Epithelial cell of esophagus (primary cell): ENCODE data around the gene ZDHHC14.
A peak's percentile ranks its signal among the peaks of the same experiment; 100 is the strongest.

Experiments used
- DNase-seq: peaks from one replicate; pipeline ENCODE4 v3.0.0; 2010; ENCODE audit warnings: low read depth
- H3K4me3 ChIP-seq: 2 replicates; pipeline ENCODE4 v1.5.1; 2011; ENCODE audit warnings: mild to moderate bottlenecking, low read length, control low read depth
- TF ChIP-seq, protein P1 (sequence below): IDR thresholded peaks from 2 replicates; pipeline ENCODE4 v1.5.1; 2011; ENCODE audit warnings: low read depth, mild to moderate bottlenecking, low read length, control low read depth, inconsistent platforms; ENCODE audit not compliant: insufficient read depth; ENCODE audit errors: missing control alignments

The ZDHHC14 gene

DNA sequence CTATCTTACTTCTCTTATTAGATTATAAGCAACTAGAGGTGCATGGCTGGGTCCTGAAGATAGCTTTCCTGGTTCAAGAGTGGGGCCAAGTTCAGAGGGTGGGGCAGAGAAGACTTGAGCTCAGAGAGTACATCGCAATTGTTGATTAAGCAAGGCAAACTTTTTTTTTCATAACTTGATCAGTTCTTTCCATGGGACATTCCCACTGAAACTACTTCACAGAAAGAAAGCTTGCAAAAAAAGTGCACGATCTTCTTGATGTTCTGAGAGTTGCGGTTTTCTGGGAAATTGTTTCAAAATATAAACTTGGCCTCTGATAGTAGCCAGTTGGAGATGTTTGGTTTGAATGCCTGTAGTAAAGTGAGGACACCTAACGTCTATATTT, 100.9 kb downstream of the ZDHHC14 start:
- no peak overlapping the region for H3K4me3 ChIP-seq
- TF ChIP-seq, protein P1, sequence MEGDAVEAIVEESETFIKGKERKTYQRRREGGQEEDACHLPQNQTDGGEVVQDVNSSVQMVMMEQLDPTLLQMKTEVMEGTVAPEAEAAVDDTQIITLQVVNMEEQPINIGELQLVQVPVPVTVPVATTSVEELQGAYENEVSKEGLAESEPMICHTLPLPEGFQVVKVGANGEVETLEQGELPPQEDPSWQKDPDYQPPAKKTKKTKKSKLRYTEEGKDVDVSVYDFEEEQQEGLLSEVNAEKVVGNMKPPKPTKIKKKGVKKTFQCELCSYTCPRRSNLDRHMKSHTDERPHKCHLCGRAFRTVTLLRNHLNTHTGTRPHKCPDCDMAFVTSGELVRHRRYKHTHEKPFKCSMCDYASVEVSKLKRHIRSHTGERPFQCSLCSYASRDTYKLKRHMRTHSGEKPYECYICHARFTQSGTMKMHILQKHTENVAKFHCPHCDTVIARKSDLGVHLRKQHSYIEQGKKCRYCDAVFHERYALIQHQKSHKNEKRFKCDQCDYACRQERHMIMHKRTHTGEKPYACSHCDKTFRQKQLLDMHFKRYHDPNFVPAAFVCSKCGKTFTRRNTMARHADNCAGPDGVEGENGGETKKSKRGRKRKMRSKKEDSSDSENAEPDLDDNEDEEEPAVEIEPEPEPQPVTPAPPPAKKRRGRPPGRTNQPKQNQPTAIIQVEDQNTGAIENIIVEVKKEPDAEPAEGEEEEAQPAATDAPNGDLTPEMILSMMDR = no peak
- DNase-seq = no peak

DNA sequence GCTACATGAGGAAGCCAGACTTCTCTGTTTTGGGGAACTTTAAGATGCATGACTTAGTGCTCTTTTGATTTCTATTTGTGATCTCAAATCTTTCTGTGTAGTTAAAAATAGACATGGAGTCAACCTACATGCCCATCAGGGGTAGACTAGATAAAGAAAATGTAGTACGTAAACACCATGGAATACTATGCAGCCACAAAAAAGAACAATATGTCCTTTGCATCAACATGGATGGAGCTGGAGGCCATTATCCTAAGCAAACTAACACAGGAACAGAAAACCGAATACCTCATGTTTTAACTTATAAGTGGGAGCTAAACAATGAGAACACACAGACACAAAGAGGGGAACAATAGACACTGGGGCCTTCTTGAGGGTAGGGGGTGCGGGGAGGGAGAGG, 102.8 kb downstream of the ZDHHC14 start:
- no peak for DNase-seq
- no peak overlapping the region for H3K4me3 ChIP-seq
- TF ChIP-seq, protein P1 = no peak

DNA sequence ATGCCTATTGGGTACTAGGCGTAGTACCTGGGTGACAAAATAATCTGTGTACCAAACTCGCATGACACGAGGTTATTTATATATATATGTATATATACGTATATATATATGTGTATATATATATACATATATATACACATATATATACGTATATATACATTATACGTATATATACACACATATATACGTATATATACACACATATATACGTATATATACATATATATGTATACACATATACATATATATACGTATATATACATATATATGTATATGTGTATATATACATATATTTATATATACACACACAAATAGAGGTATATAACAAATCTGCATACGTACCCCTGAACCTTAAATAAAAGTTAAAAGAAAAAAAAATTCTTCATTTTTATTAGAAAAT, 103.2 kb downstream of the ZDHHC14 start:
- TF ChIP-seq, protein P1 = no peak
- no peak overlapping the region for H3K4me3 ChIP-seq
- DNase-seq = no peak

DNA sequence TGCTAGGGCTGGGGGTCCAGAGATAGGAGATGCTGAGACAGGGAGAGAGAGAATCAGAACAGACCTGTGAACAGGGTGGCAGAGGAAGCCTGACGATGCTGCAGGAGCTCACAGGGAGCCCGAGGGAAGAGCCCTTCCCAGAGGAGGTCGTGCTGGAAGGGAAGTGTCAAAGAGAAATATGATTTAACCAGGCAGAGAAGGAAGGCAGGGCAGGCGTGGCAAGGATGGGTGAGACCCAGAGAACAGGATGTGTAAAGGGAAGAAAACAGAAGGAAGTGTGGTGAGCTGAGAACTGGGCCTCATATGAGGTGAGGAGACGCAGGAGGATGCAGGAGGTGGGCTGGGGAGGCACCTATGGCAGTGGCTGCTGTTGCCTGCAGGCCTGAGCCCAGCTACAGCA, 105.6 kb downstream of the ZDHHC14 start:
- TF ChIP-seq, protein P1 = no peak
- H3K4me3 ChIP-seq = no peak overlapping the region
- DNase-seq = no peak

DNA sequence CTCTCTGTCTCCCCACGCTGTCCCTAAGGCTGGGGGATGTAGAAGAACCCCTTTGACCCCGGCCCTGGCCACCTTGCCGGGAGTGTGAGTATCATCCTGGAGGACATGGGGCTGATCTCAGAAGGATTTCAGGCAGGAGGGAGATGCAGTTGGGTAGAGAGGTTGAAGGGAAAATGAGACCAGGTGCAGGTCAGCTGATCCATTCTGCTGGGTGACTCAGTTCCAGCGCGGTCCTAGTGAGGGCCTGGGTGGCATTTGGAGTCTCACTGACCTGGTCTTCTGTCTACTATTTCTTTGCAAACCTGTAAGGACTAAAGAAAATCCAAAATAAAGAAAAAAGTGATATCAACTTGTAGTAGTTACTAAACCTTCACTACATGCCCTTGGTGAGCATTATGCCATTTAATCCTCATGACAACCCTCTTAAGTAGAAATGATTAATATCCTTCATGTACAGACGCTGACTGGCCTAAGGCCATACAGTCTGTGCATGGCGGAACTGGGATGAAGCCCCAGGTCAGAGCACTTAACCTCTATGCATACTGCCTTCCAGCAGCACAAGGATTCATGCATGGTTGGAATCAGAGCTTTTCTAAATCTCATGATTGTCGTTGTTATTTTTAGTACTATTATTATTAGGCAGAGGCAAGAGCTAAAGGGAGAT, 106.3 kb downstream of the ZDHHC14 start:
- no peak overlapping the region for H3K4me3 ChIP-seq
- peak; percentile 18 for DNase-seq
- TF ChIP-seq, protein P1 = no peak

DNA sequence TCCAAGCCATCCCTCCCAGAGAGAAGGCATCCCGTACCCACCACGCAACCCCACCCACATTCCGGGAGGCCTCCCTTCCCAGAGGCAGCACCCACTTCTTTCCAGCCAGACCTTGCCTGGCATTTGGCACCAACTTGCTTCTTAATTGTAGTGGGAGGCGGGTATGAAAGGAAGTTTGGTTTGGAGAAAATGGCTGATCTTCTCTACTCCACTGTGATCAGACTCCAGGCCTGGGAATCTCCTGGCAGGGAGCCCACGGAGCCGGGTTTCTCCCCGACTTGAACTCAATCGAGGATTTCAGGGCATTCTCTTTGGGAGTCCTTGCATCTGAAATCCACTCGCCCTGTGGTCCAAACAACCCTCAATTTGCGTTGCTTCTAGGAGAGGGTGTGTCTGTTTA, 107.1 kb downstream of the ZDHHC14 start:
- no peak overlapping the region for H3K4me3 ChIP-seq
- TF ChIP-seq, protein P1 = no peak
- DNase-seq = no peak

DNA sequence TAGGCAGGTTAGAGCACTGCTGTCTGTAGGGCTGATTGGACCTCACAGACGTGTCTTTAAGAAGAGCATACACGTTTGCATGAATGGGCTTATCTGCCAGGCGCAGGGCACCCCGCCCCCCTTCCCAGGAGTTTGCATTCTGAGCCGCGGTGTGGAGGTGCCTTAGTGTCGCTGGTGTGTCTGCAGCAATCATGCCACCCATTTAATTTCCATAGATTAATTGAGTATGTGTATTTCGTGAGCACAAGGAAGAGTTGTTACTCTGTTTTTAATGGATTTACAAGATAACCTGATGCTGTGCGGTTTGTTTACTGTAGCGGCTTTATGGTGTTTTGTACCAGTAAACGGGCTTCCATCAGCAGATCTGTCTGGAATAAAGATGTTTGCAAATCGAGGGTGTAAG, 107.7 kb downstream of the ZDHHC14 start:
- H3K4me3 ChIP-seq = no peak overlapping the region
- DNase-seq = no peak
- TF ChIP-seq, protein P1 = no peak
